Measurements from ENCODE around the gene WDR45. TPM values are rescaled to one million over a fixed set of nuclear protein-coding genes. Genes with fewer than 3 reads are reported as not detected.

The WDR45 gene
- total and polyA plus RNA-seq, 2 of the 13 experiments (the other 11 are each of a cell fraction or from before 2014, with no cell fraction given), result 16.4 to 65.5 TPM

DNA sequence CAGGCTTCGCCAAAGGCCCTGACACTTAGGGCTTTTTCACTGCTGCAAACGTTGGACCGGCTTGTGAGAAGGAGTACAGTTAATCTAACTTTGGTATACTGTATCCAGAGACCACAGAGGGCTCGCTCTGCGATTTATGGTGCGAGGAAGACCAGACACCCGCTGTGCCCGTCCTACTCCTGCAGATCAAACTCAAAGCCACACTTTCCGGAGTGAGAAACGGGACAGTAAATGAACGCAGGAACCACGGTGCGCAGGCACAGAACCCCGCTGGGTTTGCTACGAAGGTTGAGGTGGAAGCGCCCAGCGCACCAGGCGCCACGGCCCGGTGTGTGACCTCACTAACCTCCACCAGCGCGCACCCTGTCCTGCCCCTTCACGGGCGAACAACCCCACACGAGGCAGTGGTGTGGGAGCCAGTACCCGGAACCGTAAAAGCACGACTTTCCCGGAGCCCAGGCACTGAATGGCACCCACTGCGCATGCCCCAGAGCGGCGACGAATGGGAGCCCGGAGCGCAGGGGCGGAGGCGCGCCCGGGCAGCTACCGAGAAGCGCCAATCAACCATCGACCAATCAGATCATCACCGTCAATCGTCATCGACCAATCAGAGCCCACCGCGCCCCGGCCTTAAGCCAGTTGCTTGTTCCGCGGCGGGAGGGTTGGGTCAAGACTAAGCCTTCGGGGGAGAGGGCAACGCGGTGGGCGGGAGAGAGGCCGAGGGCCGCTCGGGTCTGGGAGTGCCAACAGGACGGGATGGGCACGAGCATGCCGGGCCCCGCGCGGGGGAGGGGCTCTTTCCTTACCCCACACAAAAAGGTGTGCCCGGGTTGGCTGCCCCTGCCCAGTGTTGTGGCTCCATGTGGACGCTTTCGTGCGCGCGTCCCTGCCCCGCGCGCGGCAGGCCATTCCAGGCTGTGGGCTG lies 21.3 kb upstream of the WDR45 start (continued):
- TF ChIP-seq, protein P1, sequence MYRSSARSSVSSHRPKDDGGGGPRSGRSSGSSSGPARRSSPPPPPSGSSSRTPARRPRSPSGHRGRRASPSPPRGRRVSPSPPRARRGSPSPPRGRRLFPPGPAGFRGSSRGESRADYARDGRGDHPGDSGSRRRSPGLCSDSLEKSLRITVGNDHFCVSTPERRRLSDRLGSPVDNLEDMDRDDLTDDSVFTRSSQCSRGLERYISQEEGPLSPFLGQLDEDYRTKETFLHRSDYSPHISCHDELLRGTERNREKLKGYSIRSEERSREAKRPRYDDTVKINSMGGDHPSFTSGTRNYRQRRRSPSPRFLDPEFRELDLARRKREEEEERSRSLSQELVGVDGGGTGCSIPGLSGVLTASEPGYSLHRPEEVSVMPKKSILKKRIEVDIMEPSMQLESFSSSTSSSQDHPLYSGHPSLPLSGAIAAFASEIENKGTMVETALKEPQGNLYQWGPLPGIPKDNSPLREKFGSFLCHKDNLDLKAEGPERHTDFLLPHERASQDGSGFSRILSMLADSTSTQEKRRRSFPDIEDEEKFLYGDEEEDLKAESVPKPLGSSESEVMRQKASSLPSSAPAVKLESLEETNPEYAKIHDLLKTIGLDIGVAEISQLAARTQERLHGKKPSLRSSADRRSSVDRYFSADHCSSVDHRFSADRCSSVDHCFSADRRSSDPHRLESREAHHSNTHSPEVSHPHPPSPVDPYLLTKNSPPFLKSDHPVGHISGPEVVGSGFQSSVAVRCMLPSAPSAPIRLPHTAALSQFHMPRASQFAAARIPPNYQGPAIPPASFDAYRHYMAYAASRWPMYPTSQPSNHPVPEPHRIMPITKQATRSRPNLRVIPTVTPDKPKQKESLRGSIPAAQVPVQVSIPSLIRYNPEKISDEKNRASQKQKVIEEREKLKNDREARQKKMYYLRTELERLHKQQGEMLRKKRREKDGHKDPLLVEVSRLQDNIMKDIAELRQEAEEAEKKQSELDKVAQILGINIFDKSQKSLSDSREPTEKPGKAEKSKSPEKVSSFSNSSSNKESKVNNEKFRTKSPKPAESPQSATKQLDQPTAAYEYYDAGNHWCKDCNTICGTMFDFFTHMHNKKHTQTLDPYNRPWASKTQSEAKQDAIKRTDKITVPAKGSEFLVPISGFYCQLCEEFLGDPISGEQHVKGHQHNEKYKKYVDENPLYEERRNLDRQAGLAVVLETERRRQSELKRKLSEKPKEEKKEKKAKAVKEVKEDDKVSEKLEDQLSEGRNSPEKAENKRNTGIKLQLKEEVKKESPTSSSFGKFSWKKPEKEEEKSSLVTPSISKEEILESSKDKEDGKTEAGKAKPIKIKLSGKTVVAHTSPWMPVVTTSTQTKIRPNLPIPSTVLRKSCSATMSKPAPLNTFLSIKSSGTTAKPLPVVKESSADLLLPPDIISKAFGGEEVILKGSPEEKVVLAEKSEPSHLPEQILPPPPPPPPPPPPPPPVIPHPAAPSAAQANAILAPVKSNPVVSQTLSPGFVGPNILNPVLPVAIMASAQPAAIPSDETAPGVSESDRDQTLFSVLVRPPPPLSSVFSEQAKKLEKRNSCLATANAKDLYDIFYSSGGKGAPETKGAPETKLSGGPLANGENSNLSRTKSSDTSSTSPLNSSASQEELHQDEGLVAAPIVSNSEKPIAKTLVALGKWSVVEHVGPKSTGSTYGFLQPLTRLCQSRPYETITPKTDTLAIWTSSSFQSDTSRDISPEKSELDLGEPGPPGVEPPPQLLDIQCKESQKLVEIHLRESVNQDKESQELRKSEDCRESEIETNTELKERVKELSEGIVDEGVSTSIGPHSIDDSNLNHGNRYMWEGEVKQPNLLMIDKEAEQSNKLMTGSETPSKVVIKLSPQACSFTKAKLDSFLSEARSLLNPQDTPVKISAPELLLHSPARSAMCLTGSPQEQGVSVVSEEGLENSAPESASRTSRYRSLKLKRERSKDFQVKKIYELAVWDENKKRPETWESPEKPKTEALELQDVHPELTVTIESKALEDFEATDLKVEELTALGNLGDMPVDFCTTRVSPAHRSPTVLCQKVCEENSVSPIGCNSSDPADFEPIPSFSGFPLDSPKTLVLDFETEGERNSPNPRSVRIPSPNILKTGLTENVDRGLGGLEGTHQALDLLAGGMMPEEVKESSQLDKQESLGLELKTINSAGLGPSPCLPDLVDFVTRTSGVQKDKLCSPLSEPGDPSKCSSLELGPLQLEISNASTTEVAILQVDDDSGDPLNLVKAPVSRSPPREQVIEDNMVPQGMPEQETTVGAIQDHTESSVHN (CRISPR knock-in tag; IDR thresholded peaks at IDR 0.05), result no peak
- TF ChIP-seq ZNF567 (CRISPR knock-in tag; IDR thresholded peaks at IDR 0.05; ENCODE audit: borderline replicate concordance), result no peak
- TF ChIP-seq BRCA1 (CRISPR knock-in tag; IDR thresholded peaks at IDR 0.05), result no peak
- TF ChIP-seq, protein P2, sequence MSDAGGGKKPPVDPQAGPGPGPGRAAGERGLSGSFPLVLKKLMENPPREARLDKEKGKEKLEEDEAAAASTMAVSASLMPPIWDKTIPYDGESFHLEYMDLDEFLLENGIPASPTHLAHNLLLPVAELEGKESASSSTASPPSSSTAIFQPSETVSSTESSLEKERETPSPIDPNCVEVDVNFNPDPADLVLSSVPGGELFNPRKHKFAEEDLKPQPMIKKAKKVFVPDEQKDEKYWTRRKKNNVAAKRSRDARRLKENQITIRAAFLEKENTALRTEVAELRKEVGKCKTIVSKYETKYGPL (CRISPR knock-in tag; IDR thresholded peaks at IDR 0.05), result no peak
- TF ChIP-seq MBD4 (IDR thresholded peaks at IDR 0.05; ENCODE audit: borderline replicate concordance, low read length), result no peak
- TF ChIP-seq, protein P3, sequence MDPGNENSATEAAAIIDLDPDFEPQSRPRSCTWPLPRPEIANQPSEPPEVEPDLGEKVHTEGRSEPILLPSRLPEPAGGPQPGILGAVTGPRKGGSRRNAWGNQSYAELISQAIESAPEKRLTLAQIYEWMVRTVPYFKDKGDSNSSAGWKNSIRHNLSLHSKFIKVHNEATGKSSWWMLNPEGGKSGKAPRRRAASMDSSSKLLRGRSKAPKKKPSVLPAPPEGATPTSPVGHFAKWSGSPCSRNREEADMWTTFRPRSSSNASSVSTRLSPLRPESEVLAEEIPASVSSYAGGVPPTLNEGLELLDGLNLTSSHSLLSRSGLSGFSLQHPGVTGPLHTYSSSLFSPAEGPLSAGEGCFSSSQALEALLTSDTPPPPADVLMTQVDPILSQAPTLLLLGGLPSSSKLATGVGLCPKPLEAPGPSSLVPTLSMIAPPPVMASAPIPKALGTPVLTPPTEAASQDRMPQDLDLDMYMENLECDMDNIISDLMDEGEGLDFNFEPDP (CRISPR knock-in tag; conservative IDR thresholded peaks at IDR 0.05), result no peak
- TF ChIP-seq ZNF776 (CRISPR knock-in tag; IDR thresholded peaks at IDR 0.05), result no peak
- no peak for TF ChIP-seq ATF7 (IDR thresholded peaks at IDR 0.05)
- TF ChIP-seq ATF7 (CRISPR knock-in tag; IDR thresholded peaks at IDR 0.05), result no peak
- no peak for TF ChIP-seq GZF1 (CRISPR knock-in tag; IDR thresholded peaks at IDR 0.05)
- no peak for TF ChIP-seq JUN (CRISPR knock-in tag; IDR thresholded peaks at IDR 0.05)
- TF ChIP-seq TCF12 (IDR thresholded peaks at IDR 0.05), result no peak
- TF ChIP-seq TCF12 (CRISPR knock-in tag; IDR thresholded peaks at IDR 0.05), result no peak
- TF ChIP-seq NFATC3 (CRISPR knock-in tag; IDR thresholded peaks at IDR 0.05), result no peak
- TF ChIP-seq, protein P4, sequence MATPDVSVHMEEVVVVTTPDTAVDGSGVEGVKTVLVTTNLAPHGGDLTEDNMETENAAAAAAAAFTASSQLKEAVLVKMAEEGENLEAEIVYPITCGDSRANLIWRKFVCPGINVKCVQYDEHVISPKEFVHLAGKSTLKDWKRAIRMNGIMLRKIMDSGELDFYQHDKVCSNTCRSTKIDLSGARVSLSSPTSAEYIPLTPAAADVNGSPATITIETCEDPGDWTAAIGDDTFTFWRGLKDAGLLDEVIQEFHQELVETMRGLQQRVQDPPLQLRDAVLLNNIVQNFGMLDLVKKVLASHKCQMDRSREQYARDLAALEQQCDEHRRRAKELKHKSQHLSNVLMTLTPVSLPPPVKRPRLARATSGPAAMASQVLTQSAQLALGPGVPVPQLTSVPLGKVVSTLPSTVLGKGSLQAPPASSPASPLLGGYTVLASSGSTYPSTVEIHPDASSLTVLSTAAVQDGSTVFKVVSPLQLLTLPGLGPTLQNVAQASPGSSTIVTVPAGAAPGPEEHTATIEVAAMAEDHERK (CRISPR knock-in tag; IDR thresholded peaks at IDR 0.05; ENCODE audit: low read depth), result no peak
- TF ChIP-seq HOXA9 (CRISPR knock-in tag; IDR thresholded peaks at IDR 0.05; ENCODE audit: borderline replicate concordance), result no peak
- TF ChIP-seq HNF4G (IDR thresholded peaks at IDR 0.05; ENCODE audit: borderline replicate concordance, low read depth, low read length), result no peak
- no peak for TF ChIP-seq HNF4G (CRISPR knock-in tag; IDR thresholded peaks at IDR 0.05; ENCODE audit: borderline replicate concordance, low read depth)
